Large intestine (tissue), 12 donors: Measurements from ENCODE around the gene TP53TG5. TPM values are rescaled to one million over a fixed set of nuclear protein-coding genes. Genes with fewer than 3 reads are reported as not detected.

Source experiments
- DNase-seq, 2 donors: peaks; one replicate each; pipeline versions ENCODE4 v3.0.0 to v3.0.0-alpha.2; 2013
- H3K27ac ChIP-seq: one replicate; pipeline ENCODE4 v1.5.1; 2013; ENCODE audit warnings: low read length
- H3K27me3 ChIP-seq: 2 replicates; pipeline ENCODE4 v1.6.1; 2013; ENCODE audit warnings: low read length; ENCODE audit not compliant: control insufficient read depth, insufficient read depth
- H3K36me3 ChIP-seq: 2 replicates; pipeline ENCODE4 v1.6.1; 2013; ENCODE audit warnings: low read length; ENCODE audit not compliant: control insufficient read depth, insufficient read depth
- H3K4me1 ChIP-seq: one replicate; pipeline ENCODE4 v1.6.1; 2013; ENCODE audit warnings: low read length; ENCODE audit not compliant: control insufficient read depth, insufficient read depth
- H3K4me3 ChIP-seq: one replicate; pipeline ENCODE4 v1.5.1; 2013; ENCODE audit warnings: low read length
- H3K9me3 ChIP-seq: one replicate; pipeline ENCODE4 v1.6.1; 2013; ENCODE audit warnings: mild to moderate bottlenecking, low read depth, low read length, moderate library complexity; ENCODE audit not compliant: control insufficient read depth
- WGBS: methylation state at CpG from one replicate; pipeline ENCODE4 v1.1.5; 2013; ENCODE audit warnings: low lambda C conversion rate; ENCODE audit not compliant: insufficient coverage; 5-methylcytosine and 5-hydroxymethylcytosine counted together
- long read RNA-seq, 11 donors: transcript quantifications; one replicate each; lab custom pipeline, GENCODE V29; 2026
- polyA plus RNA-seq: library from polyadenylated mRNA; unstranded; fragments of 120-200 nt; gene quantifications from one replicate; pipeline ENCODE4 v1.2.1, GENCODE V29; 2013

Gene TP53TG5
- 0.78 TPM for polyA plus RNA-seq
- long read RNA-seq, donor 1, partial matches to known transcripts, result 20 of 20 reads
- long read RNA-seq, donor 1, other reads (novel, unspliced or antisense), result 0 of 20 reads
- long read RNA-seq, donor 2, partial matches to known transcripts, result 60 of 68 reads
- long read RNA-seq, donor 2, other reads (novel, unspliced or antisense), result 8 of 68 reads
- long read RNA-seq, donor 3, partial matches to known transcripts, result 62 of 103 reads
- long read RNA-seq, donor 3, other reads (novel, unspliced or antisense), result 41 of 103 reads
- long read RNA-seq, donor 4, result 0 reads
- long read RNA-seq, donor 5, result 0 reads
- long read RNA-seq, donor 6, result 0 reads
- long read RNA-seq, donor 7, partial matches to known transcripts, result 8 of 30 reads
- long read RNA-seq, donor 7, other reads (novel, unspliced or antisense), result 22 of 30 reads
- long read RNA-seq, donor 8, result 0 reads
- long read RNA-seq, donor 9, result 0 reads
- long read RNA-seq, donor 10, result 0 reads
- long read RNA-seq, donor 11, result 0 reads

GRCh38 chr20:45378191-45378590 lies at the start of gene TP53TG5:
TSS of gene TP53TG5 (minus strand) at chr20:45378325. CDS start at chr20:45378236, 89 bp downstream.
- Histone ChIP-seq H3K4me3 (no peak within 1 kb of the TSS), H3K4me1 (peaks cover 21% of the 10 kb centered on the region), H3K9me3 (no peaks in the 10 kb centered on the region), H3K27ac (peak within 1 kb of the TSS; percentile 30), H3K36me3 (no peaks in the 10 kb centered on the region), H3K27me3 (no peaks in the 10 kb centered on the region)
- no peak for DNase-seq
- no CpG with 5 or more reads among the region's 1 CpG for WGBS

- peaks cover 33% of the 10 kb centered on the region for H3K36me3 ChIP-seq
- no peak overlapping the region for H3K4me3 ChIP-seq
- no peaks in the 10 kb centered on the region for H3K9me3 ChIP-seq
- no CpG with 5 or more reads among the region's 14 CpGs for WGBS
- peaks cover 15% of the 10 kb centered on the region for H3K4me1 ChIP-seq
- H3K27me3 ChIP-seq, result no peaks in the 10 kb centered on the region
- peak overlapping the region; percentile 60 for H3K27ac ChIP-seq
- DNase-seq, result peak; percentile 90 to 95
These were observed 49.4 kb upstream of the TP53TG5 start for GRCh38 chr20:45427236-45428149.

GRCh38 chr20:45426320-45427016 lies 48.3 kb upstream of the TP53TG5 start:
- Histone ChIP-seq H3K4me3 (no peak overlapping the region), H3K27me3 (no peaks in the 10 kb centered on the region), H3K4me1 (peaks cover 15% of the 10 kb centered on the region), H3K36me3 (peaks cover 38% of the 10 kb centered on the region), H3K9me3 (no peaks in the 10 kb centered on the region), H3K27ac (peak overlapping the region; percentile 67)
- no CpG with 5 or more reads among the region's 5 CpGs for WGBS
- DNase-seq, result no peak

GRCh38 chr20:45425561-45425960 lies 47.4 kb upstream of the TP53TG5 start:
- no peaks in the 10 kb centered on the region for H3K9me3 ChIP-seq
- peaks cover 15% of the 10 kb centered on the region for H3K4me1 ChIP-seq
- no peak overlapping the region for H3K4me3 ChIP-seq
- WGBS, result no CpG with 5 or more reads among the region's 17 CpGs
- no peaks in the 10 kb centered on the region for H3K27me3 ChIP-seq
- H3K27ac ChIP-seq, result no peak overlapping the region
- peaks cover 47% of the 10 kb centered on the region for H3K36me3 ChIP-seq
- no peak for DNase-seq

GRCh38 chr20:45423700-45424099 lies 45.6 kb upstream of the TP53TG5 start:
- no CpG with 5 or more reads among the region's 2 CpGs for WGBS
- Histone ChIP-seq H3K4me3 (no peak overlapping the region), H3K27me3 (no peaks in the 10 kb centered on the region), H3K9me3 (no peaks in the 10 kb centered on the region), H3K27ac (no peak overlapping the region), H3K4me1 (peaks cover 16% of the 10 kb centered on the region), H3K36me3 (peaks cover 66% of the 10 kb centered on the region)
- no peak for DNase-seq

- peak overlapping the region; percentile 38 for H3K27ac ChIP-seq
- peaks cover 7% of the 10 kb centered on the region for H3K4me1 ChIP-seq
- H3K9me3 ChIP-seq, result no peaks in the 10 kb centered on the region
- no peak for DNase-seq
- H3K36me3 ChIP-seq, result peaks cover 61% of the 10 kb centered on the region
- no peaks in the 10 kb centered on the region for H3K27me3 ChIP-seq
- no peak overlapping the region for H3K4me3 ChIP-seq
- WGBS, result 100% methylated on average over 1 of the region's 8 CpGs
These were observed 42.0 kb upstream of the TP53TG5 start for GRCh38 chr20:45420125-45420524.

GRCh38 chr20:45419188-45420091 lies 41.3 kb upstream of the TP53TG5 start:
- Histone ChIP-seq H3K27ac (peak overlapping the region; percentile 54), H3K27me3 (no peaks in the 10 kb centered on the region), H3K4me3 (no peak overlapping the region), H3K36me3 (peaks cover 56% of the 10 kb centered on the region), H3K4me1 (peaks cover 7% of the 10 kb centered on the region), H3K9me3 (no peaks in the 10 kb centered on the region)
- no CpG with 5 or more reads among the region's 17 CpGs for WGBS
- DNase-seq, result peak; percentile 27 to 67

- Histone ChIP-seq H3K27ac (no peak overlapping the region), H3K4me1 (peaks cover 7% of the 10 kb centered on the region), H3K36me3 (peaks cover 37% of the 10 kb centered on the region), H3K9me3 (no peaks in the 10 kb centered on the region), H3K4me3 (peak overlapping the region; percentile 92), H3K27me3 (no peaks in the 10 kb centered on the region)
- no CpG with 5 or more reads among the region's 2 CpGs for WGBS
- DNase-seq, result no peak
These were observed 38.8 kb upstream of the TP53TG5 start for GRCh38 chr20:45416917-45417316.

- Histone ChIP-seq H3K4me3 (peak within 1 kb of the TSS; percentile 92), H3K9me3 (no peaks in the 10 kb centered on the region), H3K4me1 (peaks cover 12% of the 10 kb centered on the region), H3K36me3 (peaks cover 29% of the 10 kb centered on the region), H3K27ac (peak within 1 kb of the TSS; percentile 40), H3K27me3 (no peaks in the 10 kb centered on the region)
- DNase-seq, result peak; percentile 82 to 86
- WGBS, result no CpG with 5 or more reads among the region's 52 CpGs
These were observed 37.9 kb upstream of the TP53TG5 start, which contains the start of gene PIGT for GRCh38 chr20:45415822-45416637. TSS of gene PIGT (plus strand) at chr20:45416141. CDS start at chr20:45416157, 16 bp downstream.
